Measurements from ENCODE around the gene INPP5K. TPM values are rescaled to one million over a fixed set of nuclear protein-coding genes. Genes with fewer than 3 reads are reported as not detected.

Gene INPP5K
- total RNA-seq, 3 donors from 2014 or later, result 43.7 to 49.9 (median 47.6) TPM

- no peak for TF ChIP-seq CTCF (IDR thresholded peaks at IDR 0.05)
- Histone ChIP-seq H3K4me1 (ENCODE audit: low read depth) (peaks cover 36% of the 10 kb centered on the region), H3K4me3 (peak overlapping the region; percentile 90), H3K9me3 (no peaks in the 10 kb centered on the region), H3K36me3 (ENCODE audit: low read depth) (no peaks in the 10 kb centered on the region)
- intact Hi-C loops (cut with DNase I, micrococcal nuclease), result no loop called here
- ATAC-seq, result peak; percentile 35
- peak in 2 of 3 donors; percentile 59 to 60 for DNase-seq
Observed at GRCh38 chr17:1561420-1562175, 45.2 kb upstream of the INPP5K start.

GRCh38 chr17:1560858-1561355 is 44.5 kb upstream of the INPP5K start:
- H3K9me3 ChIP-seq, result no peaks in the 10 kb centered on the region
- peaks cover 36% of the 10 kb centered on the region for H3K4me1 ChIP-seq (ENCODE audit: low read depth)
- ATAC-seq, result no peak
- H3K36me3 ChIP-seq (ENCODE audit: low read depth), result no peaks in the 10 kb centered on the region
- intact Hi-C loops (cut with DNase I, micrococcal nuclease), result no loop called here
- DNase-seq, result peak in 1 of 3 donors; percentile 48
- no peak for TF ChIP-seq CTCF (IDR thresholded peaks at IDR 0.05)
- H3K4me3 ChIP-seq, result no peak overlapping the region

GRCh38 chr17:1560101-1560857 is 43.9 kb upstream of the INPP5K start:
- Histone ChIP-seq H3K4me3 (no peak overlapping the region), H3K4me1 (ENCODE audit: low read depth) (peaks cover 36% of the 10 kb centered on the region), H3K36me3 (ENCODE audit: low read depth) (no peaks in the 10 kb centered on the region), H3K9me3 (no peaks in the 10 kb centered on the region)
- peak in 1 of 3 donors; percentile 60 for DNase-seq
- no peak for TF ChIP-seq CTCF (IDR thresholded peaks at IDR 0.05)
- peak; percentile 25 for ATAC-seq
- intact Hi-C loops (cut with DNase I, micrococcal nuclease), result no loop called here

GRCh38 chr17:1559047-1560043 is 42.9 kb upstream of the INPP5K start:
- no peaks in the 10 kb centered on the region for H3K36me3 ChIP-seq (ENCODE audit: low read depth)
- H3K9me3 ChIP-seq, result no peaks in the 10 kb centered on the region
- H3K4me1 ChIP-seq (ENCODE audit: low read depth), result peaks cover 36% of the 10 kb centered on the region
- ATAC-seq, result no peak
- peak in 1 of 3 donors; percentile 53 for DNase-seq
- no peak for TF ChIP-seq CTCF (IDR thresholded peaks at IDR 0.05)
- intact Hi-C loops (cut with DNase I, micrococcal nuclease), result no loop called here
- H3K4me3 ChIP-seq, result no peak overlapping the region

GRCh38 chr17:1558401-1558800 is 42.0 kb upstream of the INPP5K start:
- no peak for ATAC-seq
- intact Hi-C loops (cut with DNase I, micrococcal nuclease), result no loop called here

More at GRCh38 chr17:1558401-1558800, 42.0 kb upstream of the INPP5K start:
- H3K9me3 ChIP-seq, result no peaks in the 10 kb centered on the region
- TF ChIP-seq CTCF (IDR thresholded peaks at IDR 0.05), result no peak
- no peak overlapping the region for H3K4me3 ChIP-seq
- DNase-seq, result no peak
- no peaks in the 10 kb centered on the region for H3K36me3 ChIP-seq (ENCODE audit: low read depth)
- H3K4me1 ChIP-seq (ENCODE audit: low read depth), result peaks cover 36% of the 10 kb centered on the region
